B cell (primary cell): ENCODE measurements around the gene GANC. TPM values are rescaled to one million over a fixed set of nuclear protein-coding genes. Genes with fewer than 3 reads are reported as not detected.

ENCODE experiments used
- ATAC-seq: fragments of 200-7000 bp; cut with Tn5 transposase; one replicate; pipeline ENCODE4 v1.10.0; 2021; ENCODE audit warnings: low read depth, mild to moderate bottlenecking, moderate number of reproducible peaks, moderate library complexity
- CTCF ChIA-PET: fragments of 350-600 bp; sonication (Branson Sonifier 250); formaldehyde crosslinking; loops from one replicate; lab custom pipeline; 2021; ENCODE audit warnings: antibody characterized with exemption, inconsistent platforms; lab: Charles Lee
- POLR2A ChIA-PET: fragments of 350-600 bp; sonication (Branson Sonifier 250); formaldehyde crosslinking; loops from one replicate; lab custom pipeline; 2021; ENCODE audit warnings: antibody characterized with exemption; lab: Charles Lee
- DNase-seq: peaks from one replicate; pipeline ENCODE4 v3.0.0; 2013
- H2AFZ ChIP-seq: 2 replicates; pipeline ENCODE4 v1.6.1; 2012; ENCODE audit warnings: mild to moderate bottlenecking, low read depth, low read length; ENCODE audit not compliant: insufficient read depth, poor library complexity, severe bottlenecking
- H3K27ac ChIP-seq, 2 donors: 1 replicate in 1 of 2; 2 replicates in 1 of 2; pipeline ENCODE4 v1.5.1; 2012 to 2013; ENCODE audit warnings: low read length in 2 of 2, mild to moderate bottlenecking in 2 of 2, moderate library complexity in 1 of 2
- H3K27me3 ChIP-seq, 4 experiments: fragments of 200-600 bp in 1 of 4; sonication (generic) in 1 of 4; replicated peaks in 1 of 4; 1 replicate in 2 of 4; 2 replicates in 2 of 4; pipeline versions ENCODE4 v1.6.1 to v1.7.0; 2013 to 2016; ENCODE audit warnings: low read length in 3 of 4, mild to moderate bottlenecking in 2 of 4, mixed read lengths in 1 of 4, moderate library complexity in 1 of 4; ENCODE audit not compliant: insufficient read depth in 4 of 4, control insufficient read depth in 3 of 4; ENCODE audit errors: control extremely low read depth in 1 of 4
- H3K36me3 ChIP-seq, 2 experiments: replicated peaks in 1 of 2; 1 replicate in 1 of 2; 2 replicates in 1 of 2; pipeline versions ENCODE4 v1.6.1 to v1.7.1; 2013; ENCODE audit warnings: low read length in 1 of 2; ENCODE audit not compliant: insufficient read depth in 2 of 2, control insufficient read depth in 1 of 2; ENCODE audit errors: control extremely low read depth in 1 of 2, extremely low read depth in 1 of 2
- H3K4me1 ChIP-seq, 2 donors: fragments of 200-600 bp in 1 of 2; sonication (generic) in 1 of 2; 1 replicate in 1 of 2; 2 replicates in 1 of 2; pipeline versions ENCODE4 v1.5.1 to v1.6.1; 2013 to 2017; ENCODE audit warnings: low read length in 2 of 2; ENCODE audit not compliant: control insufficient read depth in 2 of 2, insufficient read depth in 2 of 2
- H3K4me2 ChIP-seq: replicated peaks from 2 replicates; pipeline ENCODE3; 2012; ENCODE audit warnings: mild to moderate bottlenecking, low read depth, low read length; ENCODE audit not compliant: poor library complexity, severe bottlenecking
- H3K4me3 ChIP-seq, 5 experiments: fragments of 200-600 bp in 1 of 5; sonication (generic) in 1 of 5; 1 replicate in 3 of 5; 2 replicates in 2 of 5; pipeline versions ENCODE4 v1.5.1 to v1.7.0; 2011 to 2016; ENCODE audit warnings: low read length in 4 of 5, mild to moderate bottlenecking in 4 of 5, low read depth in 2 of 5, control low read depth in 1 of 5, moderate library complexity in 1 of 5; ENCODE audit not compliant: insufficient read depth in 1 of 5; ENCODE audit errors: control extremely low read depth in 1 of 5, extremely low read depth in 1 of 5
- H3K79me2 ChIP-seq: fragments of 200-600 bp; sonication (generic); one replicate; pipeline ENCODE4 v1.6.0; 2016; ENCODE audit warnings: low read length; ENCODE audit not compliant: control insufficient read depth, insufficient read depth
- H3K9ac ChIP-seq: fragments of 200-600 bp; sonication (generic); 2 replicates; pipeline ENCODE4 v1.6.1; 2017; ENCODE audit warnings: mild to moderate bottlenecking, low read length, moderate library complexity
- H3K9me3 ChIP-seq, 3 donors: one replicate each; pipeline versions ENCODE4 v1.6.1 to v1.7.1; 2013; ENCODE audit warnings: low read length in 2 of 3; ENCODE audit not compliant: control insufficient read depth in 2 of 3, insufficient read depth in 1 of 3; ENCODE audit errors: control extremely low read depth in 1 of 3
- H4K20me1 ChIP-seq: 2 replicates; pipeline ENCODE4 v1.6.0; 2012; ENCODE audit warnings: mild to moderate bottlenecking, low read length; ENCODE audit not compliant: insufficient read depth, control insufficient read depth, poor library complexity, severe bottlenecking
- H3K27ac Mint-ChIP-seq: one replicate; pipeline ENCODE4 v1.8.0; 2021; ENCODE audit warnings: mixed read lengths
- H3K27me3 Mint-ChIP-seq: one replicate; pipeline ENCODE4 v1.8.0; 2021; ENCODE audit warnings: mixed read lengths
- H3K4me1 Mint-ChIP-seq: one replicate; pipeline ENCODE4 v1.8.0; 2021; ENCODE audit warnings: mixed read lengths
- H3K4me3 Mint-ChIP-seq: one replicate; pipeline ENCODE4 v1.8.0; 2021; ENCODE audit warnings: mixed read lengths
- H3K9me3 Mint-ChIP-seq: one replicate; pipeline ENCODE4 v1.8.0; 2022; ENCODE audit warnings: mixed read lengths; ENCODE audit not compliant: insufficient read depth
- EZH2 ChIP-seq: IDR thresholded peaks from 2 replicates; pipeline ENCODE4 v1.6.1; 2012; ENCODE audit warnings: borderline replicate concordance, low read depth, mild to moderate bottlenecking, moderate library complexity, low read length; ENCODE audit not compliant: insufficient read depth, poor library complexity, severe bottlenecking
- WGBS: methylation state at CpG from one replicate; pipeline ENCODE4 v1.1.5; 2013; ENCODE audit warnings: missing lambda C conversion rate; ENCODE audit not compliant: insufficient coverage; 5-methylcytosine and 5-hydroxymethylcytosine counted together
- intact Hi-C: fragments of 100-400 bp; cut with micrococcal nuclease; formaldehyde crosslinking; loops from one replicate; pipeline ENCODE4 v1.10.0; 2022
- polyA plus RNA-seq: library from polyadenylated mRNA; depleted of rRNA; stranded (reverse); fragments of >200 nt; gene quantifications from 2 replicates; pipeline ENCODE4 v1.2.3, GENCODE V29; 2012
- total RNA-seq, 2 donors: library from RNA; stranded (reverse); fragments of 120-200 nt in 1 of 2; gene quantifications; 1 replicate in 1 of 2; 2 replicates in 1 of 2; pipeline versions ENCODE4 v1.2.3 to v1.2.4, GENCODE V29; 2013 to 2022
- TF ChIP-seq, protein P1 (sequence below): fragments of 200-600 bp; IDR thresholded peaks from one replicate; pipeline ENCODE4 v1.8.0; 2022; ENCODE audit warnings: antibody characterized with exemption, mild to moderate bottlenecking

The GANC gene
- total and polyA plus RNA-seq, 2 donors (not counting 1 experiment from before 2014, with no cell fraction given) = 43.5 to 122 TPM

DNA sequence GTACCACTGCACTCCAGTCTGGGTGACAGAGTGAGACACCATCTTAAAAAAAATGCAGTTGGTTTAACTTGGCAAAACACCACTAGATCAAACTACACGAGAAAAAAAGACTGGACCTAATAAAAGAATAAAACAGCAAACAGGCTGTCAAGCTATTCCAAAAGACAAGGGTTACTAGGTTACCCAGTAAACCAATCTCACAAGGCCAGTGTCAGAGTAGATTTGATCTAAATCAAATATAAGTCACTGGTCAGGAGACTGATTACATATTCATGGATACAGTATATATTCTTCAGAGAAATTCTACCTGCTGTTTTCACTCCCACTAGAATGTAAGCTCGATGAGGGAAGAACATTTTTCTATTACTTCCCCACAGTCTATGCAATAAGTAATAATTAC, 2.5 kb upstream of the GANC start:
- H3K4me1 Mint-ChIP-seq = peaks cover 45% of the 10 kb centered on the region
- no peak for TF ChIP-seq EZH2
- TF ChIP-seq, protein P1, sequence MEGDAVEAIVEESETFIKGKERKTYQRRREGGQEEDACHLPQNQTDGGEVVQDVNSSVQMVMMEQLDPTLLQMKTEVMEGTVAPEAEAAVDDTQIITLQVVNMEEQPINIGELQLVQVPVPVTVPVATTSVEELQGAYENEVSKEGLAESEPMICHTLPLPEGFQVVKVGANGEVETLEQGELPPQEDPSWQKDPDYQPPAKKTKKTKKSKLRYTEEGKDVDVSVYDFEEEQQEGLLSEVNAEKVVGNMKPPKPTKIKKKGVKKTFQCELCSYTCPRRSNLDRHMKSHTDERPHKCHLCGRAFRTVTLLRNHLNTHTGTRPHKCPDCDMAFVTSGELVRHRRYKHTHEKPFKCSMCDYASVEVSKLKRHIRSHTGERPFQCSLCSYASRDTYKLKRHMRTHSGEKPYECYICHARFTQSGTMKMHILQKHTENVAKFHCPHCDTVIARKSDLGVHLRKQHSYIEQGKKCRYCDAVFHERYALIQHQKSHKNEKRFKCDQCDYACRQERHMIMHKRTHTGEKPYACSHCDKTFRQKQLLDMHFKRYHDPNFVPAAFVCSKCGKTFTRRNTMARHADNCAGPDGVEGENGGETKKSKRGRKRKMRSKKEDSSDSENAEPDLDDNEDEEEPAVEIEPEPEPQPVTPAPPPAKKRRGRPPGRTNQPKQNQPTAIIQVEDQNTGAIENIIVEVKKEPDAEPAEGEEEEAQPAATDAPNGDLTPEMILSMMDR = no peak
- Histone ChIP-seq H4K20me1 (peaks cover 5% of the 10 kb centered on the region), H3K4me2 (no peak overlapping the region), H3K4me3 (no peak overlapping the region), H3K27me3 (no peaks in the 10 kb centered on the region), H3K79me2 (peaks cover 76% of the 10 kb centered on the region), H3K9ac (no peak overlapping the region), H3K4me1 (peaks cover 20 to 21% of the 10 kb centered on the region in 2 donors), H3K9me3 (no peaks in the 10 kb centered on the region), H3K36me3 (peaks cover 8 to 36% of the 10 kb centered on the region in 2 experiments), H2AFZ (no peak overlapping the region), H3K27ac (no peak overlapping the region)
- no peak overlapping the region for H3K4me3 Mint-ChIP-seq
- no peak overlapping the region for H3K27ac Mint-ChIP-seq
- DNase-seq = no peak
- H3K27me3 Mint-ChIP-seq = no peaks in the 10 kb centered on the region
- ChIA-PET POLR2A (no interaction called here), CTCF (interaction anchor here (0.6 kb wide), 1 partner anchor 572 kb away, joined by 3 read pairs; no protein-coding TSS in a partner anchor)
- no peaks in the 10 kb centered on the region for H3K9me3 Mint-ChIP-seq
- WGBS = 0% methylated on average over 1 of the region's 2 CpGs
- intact Hi-C loops = loop anchor here (5.0 to 10.0 kb wide), 5 partner anchors 224 to 853 kb away; partner anchors contain the start of genes EHD4, JMJD7, RTF1 and SNAP23
- no peak for ATAC-seq

DNA sequence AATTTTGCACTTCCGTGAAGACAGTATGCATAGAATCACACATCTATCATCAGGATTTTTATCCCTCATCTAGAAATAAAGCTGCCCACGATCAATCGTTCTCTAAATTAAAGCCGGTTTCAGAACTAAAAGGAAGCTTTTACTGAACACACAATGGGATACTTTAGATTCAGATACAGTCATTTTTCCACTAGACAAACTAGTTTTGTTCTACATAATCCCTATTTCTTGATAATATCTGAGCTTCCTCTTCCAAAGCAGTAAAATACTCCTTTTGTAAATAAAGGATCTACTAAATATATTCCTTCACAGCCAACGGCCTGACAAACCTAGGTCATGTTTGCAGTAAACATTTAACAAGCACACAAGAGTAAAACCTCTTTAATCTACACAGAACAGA, 2.0 kb upstream of the GANC start:
- H3K27me3 Mint-ChIP-seq = no peaks in the 10 kb centered on the region
- ATAC-seq (no peak), DNase-seq (no peak)
- H3K4me1 ChIP-seq = peaks cover 25% of the 10 kb centered on the region in 2 donors
- no peak overlapping the region for H3K4me3 ChIP-seq
- TF ChIP-seq EZH2 = no peak
- TF ChIP-seq, protein P1 = no peak
- peaks cover 50% of the 10 kb centered on the region for H3K4me1 Mint-ChIP-seq
- H3K9ac ChIP-seq = no peak overlapping the region
- H3K9me3 Mint-ChIP-seq = no peaks in the 10 kb centered on the region
- 86% methylated on average over 5 of the region's 5 CpGs for WGBS
- peak overlapping the region; percentile 35 for H3K4me3 Mint-ChIP-seq
- CTCF ChIA-PET = interaction anchor here (0.6 kb wide), 1 partner anchor 573 kb away, joined by 3 read pairs; no protein-coding TSS in a partner anchor
- H2AFZ ChIP-seq = no peak overlapping the region
- no peak overlapping the region for H3K27ac Mint-ChIP-seq
- H4K20me1 ChIP-seq = peaks cover 5% of the 10 kb centered on the region
- no peak overlapping the region for H3K4me2 ChIP-seq
- no peaks in the 10 kb centered on the region for H3K27me3 ChIP-seq
- intact Hi-C loops = loop anchor here (5.0 to 10.0 kb wide), 5 partner anchors 224 to 854 kb away; partner anchors contain the start of genes EHD4, JMJD7, RTF1 and SNAP23
- peaks cover 8 to 32% of the 10 kb centered on the region in 2 experiments for H3K36me3 ChIP-seq
- no peaks in the 10 kb centered on the region for H3K9me3 ChIP-seq
- POLR2A ChIA-PET = no interaction called here
- H3K79me2 ChIP-seq = peaks cover 76% of the 10 kb centered on the region
- no peak overlapping the region for H3K27ac ChIP-seq
